HG03064 (cell line): ENCODE data around the gene ARPIN.
"Not testable (repeated sequence)": the region's sequence is repeated elsewhere in the genome, so short reads cannot be mapped to it uniquely, and the experiment has no call there.

Experiments used
- ATAC-seq: cut with Tn5 transposase; IDR thresholded peaks from one replicate; pipeline ENCODE4 v1.9.1; 2021; ENCODE audit warnings: low read depth; ENCODE audit not compliant: unreplicated experiment

ARPIN gene

DNA sequence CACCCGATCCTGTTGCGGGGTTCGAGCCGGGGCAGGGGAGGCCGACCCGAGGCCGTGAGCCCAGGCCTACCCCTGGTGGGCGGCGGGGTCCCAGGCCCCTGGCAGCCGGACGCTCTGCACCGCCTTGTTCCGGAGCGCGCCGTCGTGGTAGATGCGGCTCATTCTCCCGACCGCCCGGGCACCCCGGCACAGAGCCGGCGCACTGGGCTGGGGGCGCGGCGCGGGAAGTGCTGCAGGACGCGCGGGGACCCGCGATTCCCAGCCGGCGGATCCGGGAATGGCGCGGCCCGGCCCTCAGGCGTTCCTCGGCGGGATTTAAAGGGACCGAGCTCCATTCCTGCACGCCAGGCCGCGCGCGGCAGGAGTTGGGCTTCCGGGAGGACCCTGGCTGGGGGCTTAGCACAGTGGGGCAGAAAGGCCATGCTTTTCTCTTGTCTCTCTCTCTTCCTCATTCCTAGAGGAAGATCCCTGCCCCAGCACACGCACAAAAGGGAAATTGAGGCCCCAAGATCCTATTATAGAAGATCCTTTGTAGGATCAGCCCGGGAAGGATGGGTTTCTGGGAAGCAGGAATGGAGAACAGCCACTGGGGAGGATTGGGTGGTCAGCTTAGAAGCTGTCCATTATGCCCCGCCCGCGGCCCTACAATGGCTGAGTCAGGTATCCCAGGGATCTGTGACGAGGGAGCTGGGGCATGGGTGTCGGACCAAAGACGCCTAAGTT lies at the start of gene ARPIN:
TSS of gene ARPIN (minus strand) at position 279 of the 723 bp plus-strand sequence. CDS start at position 162, 117 bp downstream.
- ATAC-seq: no peak

DNA sequence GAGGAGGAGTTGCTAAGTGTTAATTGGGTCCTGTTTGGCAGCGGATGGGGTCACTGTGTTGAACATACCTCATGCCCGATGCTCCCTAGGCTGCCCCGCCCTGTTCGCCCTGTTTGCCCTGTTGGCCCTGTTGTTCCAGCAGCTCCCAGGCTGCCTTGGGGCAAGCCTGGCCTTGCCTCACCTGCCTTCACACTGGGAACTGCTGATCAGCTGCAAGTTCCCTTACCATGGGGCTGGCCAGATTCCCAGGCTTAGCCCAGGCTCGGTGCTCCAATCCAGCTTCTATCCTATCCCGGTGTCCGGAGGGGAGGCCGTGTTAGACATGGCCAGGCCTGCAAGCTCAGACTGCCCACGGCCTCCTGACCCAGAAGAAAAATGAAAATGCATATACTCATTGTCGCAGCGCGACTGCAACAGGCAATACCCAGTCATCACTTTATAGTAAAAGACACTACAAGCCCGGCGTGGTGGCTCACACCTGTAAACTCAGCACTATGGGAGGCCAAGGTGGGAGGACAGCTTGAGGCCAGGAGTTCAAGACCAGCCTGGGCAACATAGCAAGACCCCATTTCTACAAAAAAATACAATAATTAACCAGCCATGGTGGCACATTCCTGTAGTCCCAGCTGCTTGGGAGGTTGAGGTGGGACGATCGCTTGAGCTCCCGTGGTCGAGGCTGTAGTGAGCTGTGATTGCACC lies 45.5 kb upstream of the ARPIN start:
- no peak for ATAC-seq

DNA sequence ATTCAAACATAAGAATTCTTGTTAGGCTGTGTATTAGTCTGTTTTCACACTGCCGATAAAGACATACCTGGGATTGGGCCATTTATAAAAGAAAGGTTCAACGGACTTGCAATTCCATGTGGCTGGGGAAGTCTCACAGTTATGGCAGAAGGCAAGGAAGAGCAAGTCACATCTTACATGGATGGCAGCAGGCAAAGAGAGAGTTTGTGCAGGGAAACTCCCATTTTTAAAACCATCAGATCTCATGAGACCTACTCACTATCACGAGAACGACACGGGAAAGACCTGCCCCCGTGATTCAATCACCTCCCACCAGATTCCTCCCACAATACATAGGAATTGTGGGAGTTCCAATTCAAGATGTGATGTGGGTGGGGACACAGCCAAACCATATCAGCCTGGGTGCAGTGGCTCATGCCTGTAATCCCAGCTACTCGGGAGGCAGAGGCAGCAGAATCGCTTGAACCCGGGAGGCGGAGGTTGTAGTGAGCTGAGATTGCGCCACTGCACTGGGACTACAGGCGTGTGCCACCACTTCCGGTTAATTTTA lies 42.8 kb upstream of the ARPIN start:
- not testable (repeated sequence) for ATAC-seq

DNA sequence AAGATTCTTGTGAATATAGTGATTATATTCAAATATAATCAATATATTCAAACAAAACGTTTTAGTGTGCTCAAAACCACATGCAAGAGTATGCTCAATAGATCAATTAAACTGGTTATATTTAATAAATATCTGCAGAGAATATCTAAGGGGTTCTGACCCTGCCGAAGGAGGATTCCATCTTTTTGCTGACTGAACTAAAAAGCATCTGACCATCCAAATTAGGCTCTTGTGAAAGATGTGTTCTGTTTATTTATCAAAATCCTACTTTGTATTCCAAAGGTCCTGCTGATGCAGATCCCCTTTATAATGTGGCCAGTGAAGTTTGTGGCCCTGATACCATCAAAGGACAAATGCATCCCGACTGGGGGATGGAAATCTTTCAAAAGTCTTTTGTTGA lies 41.8 kb upstream of the ARPIN start:
- no peak for ATAC-seq

DNA sequence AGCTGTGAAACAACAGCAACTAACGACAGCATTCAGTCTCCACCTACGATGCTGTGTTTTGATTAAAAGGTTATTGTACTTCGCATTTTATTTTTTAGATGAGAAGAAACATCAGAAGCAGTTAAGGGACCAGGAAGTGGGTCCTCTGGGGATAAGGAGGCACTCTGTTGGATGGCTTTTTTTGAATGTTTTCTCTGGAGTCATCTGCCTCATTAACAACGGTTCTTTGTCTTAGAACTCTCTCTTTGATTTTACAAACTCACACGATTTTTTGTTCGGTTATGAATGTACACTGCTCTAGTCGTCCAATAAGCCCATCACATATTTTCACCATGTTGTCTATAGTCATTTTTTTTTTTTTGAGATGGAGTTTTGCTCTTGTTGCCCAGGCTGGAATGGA lies 36.0 kb upstream of the ARPIN start:
- ATAC-seq: no peak

DNA sequence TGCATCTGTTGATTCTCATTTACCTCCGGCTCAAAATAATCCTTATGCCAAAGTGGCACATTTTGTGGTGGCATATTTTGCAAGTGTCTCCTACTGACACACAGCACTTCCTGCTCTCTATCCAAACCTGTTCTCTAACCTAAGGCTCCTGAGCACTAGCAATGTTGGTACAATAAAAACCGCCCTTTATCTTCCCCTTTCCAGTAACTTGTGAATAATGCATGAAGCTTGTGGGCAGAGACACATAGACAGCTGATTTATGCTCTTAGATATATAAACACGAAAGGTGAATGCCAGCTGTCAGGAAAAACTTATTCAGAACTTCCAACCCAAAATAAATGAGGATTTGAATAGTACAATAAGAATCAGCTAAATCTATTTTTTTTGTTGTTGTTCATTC lies 34.6 kb upstream of the ARPIN start:
- ATAC-seq: no peak

DNA sequence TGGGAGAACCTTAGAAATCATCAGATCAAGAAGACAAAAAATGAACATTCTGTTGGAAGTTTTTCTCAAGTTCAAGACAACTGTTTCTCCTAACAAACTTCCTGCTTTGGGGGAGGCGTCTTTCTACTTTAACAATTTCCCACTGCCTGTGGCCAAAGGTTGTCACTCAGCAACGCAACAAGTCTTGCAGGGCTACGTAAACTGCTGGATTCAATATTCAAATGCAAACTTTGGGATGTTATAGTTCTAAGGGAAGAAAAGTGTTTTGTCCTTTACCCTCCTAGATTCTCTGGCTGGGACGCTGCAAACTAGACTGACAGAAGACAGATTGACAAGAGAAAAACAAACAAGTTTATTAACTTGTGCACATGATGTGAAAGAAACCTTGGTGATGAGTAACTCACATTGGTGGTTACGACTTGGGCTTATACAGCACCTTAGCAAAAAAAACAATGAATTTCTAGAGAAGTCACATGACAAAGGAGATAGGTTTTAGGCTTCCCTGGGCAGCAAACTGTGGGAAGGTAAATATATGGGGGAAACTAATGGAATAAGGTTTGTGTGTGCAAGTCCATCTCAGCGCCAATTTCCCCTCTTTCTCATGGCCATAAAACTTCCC lies 34.0 kb upstream of the ARPIN start:
- no peak for ATAC-seq

DNA sequence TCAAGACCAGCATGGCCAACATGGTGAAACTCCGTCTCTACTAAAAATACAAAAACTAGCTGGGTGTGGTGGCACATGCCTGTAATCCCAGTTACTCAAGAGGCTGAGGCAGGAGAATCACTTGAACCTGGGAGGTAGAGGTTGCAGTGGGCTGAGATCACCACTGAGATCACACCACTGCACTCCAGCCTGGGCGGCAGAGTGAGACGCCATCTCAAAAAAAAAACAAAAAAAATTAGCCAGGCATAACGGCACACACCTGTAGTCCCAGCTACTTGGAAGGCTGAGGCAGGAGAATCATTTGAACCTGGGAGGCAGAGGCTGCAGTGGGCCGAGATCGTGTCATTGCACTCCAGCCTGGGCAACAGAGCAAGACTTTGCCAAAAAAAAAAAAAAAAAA lies 31.0 kb upstream of the ARPIN start:
- not testable (repeated sequence) for ATAC-seq

DNA sequence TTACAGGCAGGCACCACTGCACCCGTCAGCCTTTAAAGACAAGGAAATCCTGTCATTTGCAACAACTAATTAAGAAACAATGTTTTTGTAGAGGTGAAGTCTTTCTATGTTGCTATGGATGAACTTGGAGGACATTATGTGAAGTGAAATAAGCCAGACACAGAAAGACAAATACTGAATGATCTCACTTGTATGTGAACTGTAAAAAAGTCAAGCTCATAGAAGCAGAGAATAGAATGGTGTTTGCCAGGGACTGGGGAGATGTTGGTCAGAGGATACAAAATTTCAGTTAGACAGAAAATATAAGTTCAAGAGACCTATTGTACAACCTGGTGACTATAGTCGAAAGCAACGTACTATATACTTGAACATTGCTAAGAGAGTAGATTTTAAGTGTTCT lies 27.2 kb upstream of the ARPIN start:
- ATAC-seq: no peak

DNA sequence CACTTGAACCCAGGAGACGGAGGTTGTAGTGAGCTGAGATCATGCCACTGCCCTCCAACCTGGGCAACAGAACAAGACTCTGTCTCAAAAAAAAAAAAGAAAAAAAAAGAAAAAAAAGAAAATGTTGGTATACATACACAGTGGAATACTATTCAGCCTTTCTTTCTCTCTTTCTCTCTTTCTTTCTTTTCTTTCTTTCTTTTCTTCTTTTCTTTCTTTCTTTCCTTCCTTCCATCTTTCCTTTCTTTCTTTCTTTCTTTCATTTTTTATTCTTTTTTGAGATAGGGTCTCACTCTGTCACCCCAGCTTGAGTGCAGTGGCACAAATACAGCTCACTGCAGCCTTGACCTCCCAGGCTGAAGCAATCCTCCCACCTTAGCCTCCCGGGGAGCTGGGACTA lies 26.6 kb upstream of the ARPIN start:
- ATAC-seq: not testable (repeated sequence)

DNA sequence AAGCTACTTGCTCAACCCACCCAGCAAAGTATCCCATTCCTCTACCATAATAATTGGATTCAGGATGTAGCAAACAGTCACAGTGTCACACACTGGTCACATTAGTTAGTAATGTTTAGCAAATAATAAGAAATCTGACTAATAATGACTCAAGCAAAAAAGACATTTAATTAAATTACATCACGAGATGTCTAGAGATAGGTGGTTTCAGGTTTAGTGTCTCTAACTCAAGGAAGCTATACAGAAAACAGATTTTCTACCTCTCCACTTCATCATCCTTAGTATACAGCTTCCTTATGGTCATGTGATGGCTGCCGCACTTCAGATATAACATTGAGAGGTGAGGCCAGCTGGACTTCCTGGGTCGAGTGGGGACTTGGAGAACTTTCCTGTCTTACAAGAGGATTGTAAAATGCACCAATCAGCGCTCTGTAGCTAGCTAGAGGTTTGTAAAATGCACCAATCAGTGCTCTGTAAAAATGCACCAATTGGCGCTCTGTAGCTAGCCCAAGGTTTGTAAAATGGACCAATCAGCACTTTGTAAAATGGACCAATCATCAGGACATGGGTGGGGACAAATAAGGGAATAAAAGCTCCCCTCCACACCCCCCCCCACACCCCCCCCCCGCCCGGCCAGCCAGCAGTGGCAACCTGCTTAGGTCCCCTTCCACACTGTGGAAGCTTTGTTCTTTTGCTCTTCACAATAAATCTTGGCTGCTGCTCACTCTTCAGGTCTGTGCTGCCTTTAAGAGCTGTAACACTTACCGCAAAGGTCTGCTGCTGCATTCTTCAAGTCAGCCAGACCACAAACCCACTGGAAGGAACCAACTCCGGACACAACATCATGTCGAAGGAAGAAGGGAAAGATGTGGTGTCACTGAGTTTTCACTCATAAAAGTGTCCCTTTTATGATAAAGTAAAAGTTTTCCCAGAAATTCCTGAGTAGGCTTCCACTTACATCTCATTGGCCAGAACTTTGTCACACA lies 24.9 kb upstream of the ARPIN start:
- ATAC-seq: no peak

DNA sequence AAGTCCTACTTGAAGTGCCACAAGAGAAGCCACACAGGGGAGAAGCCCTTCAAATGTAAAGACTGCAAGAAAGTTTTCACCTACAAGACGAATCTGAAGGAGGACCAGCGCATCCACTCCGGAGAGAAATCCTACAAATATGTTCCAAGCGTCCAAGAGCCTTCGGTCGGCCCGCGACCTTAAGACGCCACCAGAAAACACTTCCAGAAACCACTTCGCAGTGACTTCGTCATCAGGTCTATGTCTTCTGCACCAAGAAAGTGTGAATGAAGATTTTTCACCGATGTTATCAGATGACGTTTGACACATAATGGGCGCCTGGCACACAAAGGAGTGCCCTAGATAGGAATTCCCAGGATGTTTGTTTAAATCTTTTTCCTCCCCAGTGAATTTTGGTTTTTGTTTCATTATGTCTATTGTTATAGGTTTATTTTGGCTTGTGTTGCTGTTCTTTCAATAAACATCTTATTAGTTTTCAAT lies 24.1 kb upstream of the ARPIN start:
- ATAC-seq: no peak

DNA sequence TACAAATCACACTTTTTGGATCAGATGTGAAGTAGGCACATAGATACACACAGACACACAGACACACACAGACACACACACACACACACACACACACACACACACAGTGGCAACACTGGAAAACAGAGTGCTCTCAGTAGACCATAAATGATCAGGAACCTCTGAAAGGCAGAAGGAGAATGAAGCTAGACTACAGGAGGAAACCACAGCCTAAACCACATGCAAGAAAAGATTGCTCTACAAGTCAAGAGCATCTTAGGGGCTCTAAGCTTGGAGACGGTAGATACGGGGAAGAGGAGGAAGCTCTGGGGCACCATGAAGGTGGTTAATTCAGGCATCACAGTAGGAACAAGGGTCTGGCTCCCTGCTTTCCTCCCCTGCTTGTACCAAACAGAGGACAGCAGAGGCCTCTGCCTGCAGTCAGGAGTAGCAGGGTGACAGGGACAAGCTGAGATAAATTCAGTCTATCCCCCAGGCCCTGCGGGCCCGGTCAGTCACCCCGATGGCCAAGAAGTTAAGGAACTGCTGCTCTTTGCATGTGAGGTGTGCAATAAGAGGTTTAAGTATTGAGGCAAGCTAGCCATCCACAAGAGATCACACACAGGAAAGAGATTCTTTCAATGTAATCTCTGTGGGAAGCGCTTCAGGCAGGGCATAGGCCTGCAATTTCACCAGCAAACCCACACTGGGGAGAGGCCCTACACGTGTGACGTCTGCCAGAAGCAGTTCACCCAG lies 23.5 kb upstream of the ARPIN start:
- no peak for ATAC-seq

DNA sequence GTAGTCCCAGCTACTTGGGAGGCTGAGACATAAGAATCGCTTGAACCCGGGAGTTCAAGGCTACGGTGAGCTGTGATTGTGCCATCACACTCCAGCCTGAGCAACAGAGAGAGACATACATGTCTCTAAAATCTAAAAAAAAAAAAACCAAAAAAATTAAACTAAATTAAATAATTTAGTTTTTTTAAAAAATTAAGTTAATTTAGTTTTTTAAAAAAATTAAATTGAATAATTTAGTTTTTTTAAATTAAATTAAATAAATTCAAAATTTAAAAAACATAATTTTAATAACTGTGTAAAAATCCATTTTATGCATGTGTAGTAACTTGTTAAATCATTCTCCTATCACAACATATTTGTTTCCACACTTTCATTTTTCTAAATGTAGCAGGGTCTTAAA lies 20.1 kb upstream of the ARPIN start:
- no peak for ATAC-seq

DNA sequence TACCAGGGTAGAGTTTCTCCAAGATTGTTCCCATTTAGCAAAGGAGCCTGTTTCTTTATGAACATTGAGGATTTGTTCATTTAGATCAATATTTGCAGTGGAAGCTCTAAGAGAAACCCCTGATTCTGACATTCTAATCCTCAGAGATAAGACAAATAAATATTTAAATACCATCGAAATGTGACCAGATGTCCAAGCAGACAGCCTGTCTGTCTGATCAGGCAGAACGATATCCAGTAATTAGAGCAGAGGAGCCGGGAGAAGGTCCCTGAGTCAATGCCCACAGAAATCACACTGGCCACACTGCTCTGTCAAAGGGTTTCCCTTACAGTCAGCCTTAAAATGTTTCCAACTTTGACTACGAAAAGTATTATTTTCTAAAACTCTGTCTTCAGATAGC lies 15.7 kb upstream of the ARPIN start:
- ATAC-seq: no peak

DNA sequence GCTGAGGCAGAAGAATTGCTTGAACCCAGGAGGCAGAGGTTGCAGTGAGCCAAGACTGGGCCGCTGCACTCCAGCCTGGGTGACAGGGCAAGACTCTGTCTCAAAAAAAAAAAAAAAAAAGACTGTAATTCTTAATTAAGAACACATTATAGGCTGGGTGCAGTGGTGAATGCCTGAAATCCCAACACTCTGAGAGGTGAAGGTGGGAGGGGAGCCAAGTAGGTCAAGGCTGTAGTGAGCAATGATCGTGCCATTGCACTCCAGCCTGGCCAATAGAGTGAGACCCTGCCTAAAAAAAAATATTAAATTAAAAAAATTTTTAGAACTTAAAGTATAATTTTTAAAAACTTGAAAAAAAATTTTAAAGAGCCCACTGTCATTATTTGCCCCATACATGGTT lies 13.4 kb upstream of the ARPIN start:
- no peak for ATAC-seq

DNA sequence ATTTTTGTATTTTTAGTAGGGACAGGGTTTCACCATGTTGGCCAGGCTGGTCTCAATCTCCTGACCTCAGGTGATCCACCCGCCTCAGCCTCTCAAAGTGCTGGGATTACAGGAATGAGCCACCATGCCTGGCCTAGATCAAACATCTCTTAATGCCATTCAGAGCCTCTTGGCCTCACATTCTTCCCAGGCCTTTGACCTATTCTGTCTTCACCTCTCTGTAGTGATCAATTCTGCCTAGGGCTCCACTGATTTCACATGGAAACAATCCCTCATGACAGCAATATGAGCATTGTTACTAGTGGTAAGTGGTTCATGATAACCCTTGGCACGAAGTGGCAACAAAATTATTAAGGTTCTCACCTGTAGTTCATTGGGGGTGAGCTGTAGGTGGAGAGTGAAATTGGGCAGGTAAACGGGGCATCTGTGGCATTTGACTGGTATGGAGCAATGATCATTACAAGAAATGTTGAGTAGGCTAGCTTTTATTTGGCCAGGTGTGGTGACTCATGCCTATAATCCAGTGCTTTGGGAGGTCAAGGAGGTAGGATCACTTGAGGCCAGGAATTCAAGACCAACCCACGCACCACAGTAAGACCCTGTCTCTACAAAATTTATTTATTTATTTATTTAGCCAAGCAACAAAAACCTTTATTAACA lies 4.8 kb upstream of the ARPIN start:
- no peak for ATAC-seq

DNA sequence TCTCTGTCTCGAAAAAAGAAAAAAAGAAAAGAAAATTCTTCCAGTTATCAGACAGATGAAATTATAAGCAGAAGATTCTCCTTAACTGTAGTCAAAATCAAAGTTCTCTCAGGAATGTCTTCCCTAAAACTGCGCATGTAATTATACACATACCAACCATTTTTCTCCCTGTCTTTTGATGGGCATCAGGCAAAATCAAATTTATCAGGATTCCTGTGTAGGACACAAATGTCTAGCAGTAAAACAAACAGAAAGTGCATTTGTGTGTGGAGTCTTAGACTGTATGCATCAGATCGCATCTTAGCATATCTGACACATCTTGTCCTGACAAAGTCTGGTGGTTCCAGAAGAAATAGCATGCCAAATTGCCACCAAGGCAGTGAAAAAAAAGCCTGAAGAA lies 3.9 kb upstream of the ARPIN start:
- no peak for ATAC-seq

DNA sequence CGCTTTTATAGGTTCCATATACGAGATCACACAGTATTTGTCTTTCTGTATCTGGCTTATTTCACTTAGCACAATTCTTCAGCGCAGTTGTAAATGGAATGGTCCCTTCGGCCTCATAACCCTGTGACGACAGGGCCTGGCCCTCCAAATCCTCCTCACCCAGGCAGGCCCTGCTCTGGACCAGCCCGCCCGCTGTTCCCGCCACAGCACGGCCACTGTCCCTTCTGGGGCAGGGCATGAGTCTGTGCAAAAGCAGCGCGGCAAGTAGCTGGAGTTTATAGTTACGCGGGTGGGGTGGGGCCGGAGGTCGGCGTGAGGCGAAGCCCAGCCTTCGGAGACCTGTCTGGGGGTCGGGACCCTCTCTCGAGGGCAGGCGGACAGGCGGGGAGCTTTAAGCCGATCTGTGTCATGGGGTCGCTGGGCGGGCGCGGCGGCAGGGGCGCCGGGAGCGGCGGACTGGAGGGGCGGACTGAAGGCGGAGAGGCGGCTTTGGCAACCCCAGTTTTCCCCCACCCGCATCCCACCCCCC lies 543 bp downstream of the ARPIN start:
- no peak for ATAC-seq
